ENCODE data around the gene DUSP22.

Gene DUSP22

DNA sequence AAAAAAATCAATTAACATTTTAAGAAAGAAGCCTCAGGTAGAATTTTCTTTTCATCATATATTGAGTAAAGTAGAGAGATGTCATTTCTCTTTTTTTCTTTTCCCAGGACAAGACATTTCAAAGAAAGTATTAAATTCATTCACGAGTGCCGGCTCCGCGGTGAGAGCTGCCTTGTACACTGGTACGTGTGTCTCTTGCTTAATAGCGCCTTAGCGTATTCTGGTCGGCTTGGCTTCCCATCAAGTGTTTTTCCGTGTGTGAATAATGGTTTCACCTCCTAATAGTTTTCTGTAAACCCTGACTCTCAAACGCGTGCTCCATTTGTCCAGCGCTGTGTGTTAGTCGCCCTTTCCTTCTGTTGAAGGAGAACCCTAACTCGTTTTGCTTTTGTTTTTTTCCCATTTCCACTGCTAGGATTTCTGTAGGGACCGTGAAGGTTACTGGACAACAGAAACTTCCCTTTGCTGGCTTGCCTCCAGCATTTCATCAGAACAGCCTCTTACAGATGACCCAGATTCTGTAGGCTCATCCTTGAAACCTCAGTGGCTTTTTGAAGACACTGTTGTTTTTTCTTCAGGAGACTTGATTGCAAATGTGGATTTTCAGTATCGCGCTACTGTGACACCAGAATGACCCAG, 53.6 kb downstream of the DUSP22 start:
- peaks cover 27% of the 10 kb centered on the region for H3K36me3 ChIP-seq (ENCODE audit: control insufficient read depth, insufficient read depth, low read length, severe bottlenecking)
- H3K4me1 ChIP-seq (ENCODE audit: control insufficient read depth, insufficient read depth, low read length), result peaks cover 16% of the 10 kb centered on the region
- no peak overlapping the region for H3K9ac ChIP-seq (ENCODE audit: low read length)
- no peaks in the 10 kb centered on the region for H3K9me3 ChIP-seq (ENCODE audit: control insufficient read depth, low read length)
- no peaks in the 10 kb centered on the region for H3K27me3 ChIP-seq (replicated peaks; ENCODE audit: control insufficient read depth, insufficient read depth, low read length)
- no peak for DNase-seq (ENCODE audit: low read depth)
- no peak overlapping the region for H3K4me3 ChIP-seq (ENCODE audit: low read length)

DNA sequence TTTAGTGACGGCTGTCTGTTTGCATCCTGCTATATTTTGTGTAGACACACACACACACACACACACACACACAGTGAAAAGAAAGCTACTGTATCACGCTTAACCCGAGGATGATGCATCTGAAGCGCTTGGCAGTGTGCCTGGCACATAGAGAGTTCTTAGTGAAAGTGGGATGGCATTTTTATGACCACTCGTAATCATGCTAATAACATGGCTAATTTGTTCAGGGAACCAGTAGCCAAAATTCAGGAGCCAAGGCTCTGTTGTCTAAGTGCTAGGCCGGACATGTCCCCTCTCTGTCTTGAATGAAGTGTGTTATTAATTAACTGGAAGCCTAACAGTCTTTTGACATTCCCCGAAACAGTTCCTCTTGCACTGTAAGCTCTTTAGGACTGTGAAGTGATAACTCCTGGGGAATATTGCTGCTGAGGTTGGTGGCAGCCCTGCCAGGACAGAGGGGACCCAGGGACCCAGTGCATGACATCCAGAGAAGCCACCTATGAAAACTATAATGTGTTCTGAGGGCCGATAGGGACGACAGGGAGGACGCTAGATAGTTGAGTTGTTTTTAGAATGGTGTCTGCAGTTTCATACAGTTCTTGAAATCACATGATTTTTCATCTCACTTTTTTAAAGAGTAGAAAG, 54.2 kb downstream of the DUSP22 start:
- H3K9ac ChIP-seq (ENCODE audit: low read length), result no peak overlapping the region
- no peak for DNase-seq (ENCODE audit: low read depth)
- no peaks in the 10 kb centered on the region for H3K9me3 ChIP-seq (ENCODE audit: control insufficient read depth, low read length)
- H3K27me3 ChIP-seq (replicated peaks; ENCODE audit: control insufficient read depth, insufficient read depth, low read length), result no peaks in the 10 kb centered on the region
- no peak overlapping the region for H3K4me3 ChIP-seq (ENCODE audit: low read length)
- peaks cover 27% of the 10 kb centered on the region for H3K36me3 ChIP-seq (ENCODE audit: control insufficient read depth, insufficient read depth, low read length, severe bottlenecking)
- H3K4me1 ChIP-seq (ENCODE audit: control insufficient read depth, insufficient read depth, low read length), result peaks cover 16% of the 10 kb centered on the region

DNA sequence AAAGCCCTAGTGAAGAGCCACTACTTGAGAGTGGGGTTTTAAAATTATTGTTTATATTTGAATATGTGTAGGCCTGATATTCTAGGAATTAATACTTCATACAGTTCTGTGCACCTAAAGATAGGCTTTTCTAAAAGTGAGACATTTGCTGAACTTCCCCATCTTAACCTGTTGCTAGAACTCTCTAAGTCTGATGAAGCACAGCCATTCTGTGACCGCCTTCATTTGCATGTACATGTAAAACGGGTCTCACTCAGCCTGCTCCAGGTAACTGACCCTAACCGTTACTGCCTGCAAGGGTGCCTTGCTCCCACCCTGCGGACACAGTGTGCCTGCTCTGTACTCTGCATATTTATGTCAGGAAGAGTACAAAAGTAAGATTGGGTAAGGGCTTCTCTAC, 54.9 kb downstream of the DUSP22 start:
- Histone ChIP-seq H3K36me3 (ENCODE audit: control insufficient read depth, insufficient read depth, low read length, severe bottlenecking) (peaks cover 27% of the 10 kb centered on the region), H3K4me3 (ENCODE audit: low read length) (no peak overlapping the region), H3K9ac (ENCODE audit: low read length) (no peak overlapping the region), H3K9me3 (ENCODE audit: control insufficient read depth, low read length) (no peaks in the 10 kb centered on the region), H3K4me1 (ENCODE audit: control insufficient read depth, insufficient read depth, low read length) (peaks cover 16% of the 10 kb centered on the region), H3K27me3 (replicated peaks; ENCODE audit: control insufficient read depth, insufficient read depth, low read length) (no peaks in the 10 kb centered on the region)
- no peak for DNase-seq (ENCODE audit: low read depth)

DNA sequence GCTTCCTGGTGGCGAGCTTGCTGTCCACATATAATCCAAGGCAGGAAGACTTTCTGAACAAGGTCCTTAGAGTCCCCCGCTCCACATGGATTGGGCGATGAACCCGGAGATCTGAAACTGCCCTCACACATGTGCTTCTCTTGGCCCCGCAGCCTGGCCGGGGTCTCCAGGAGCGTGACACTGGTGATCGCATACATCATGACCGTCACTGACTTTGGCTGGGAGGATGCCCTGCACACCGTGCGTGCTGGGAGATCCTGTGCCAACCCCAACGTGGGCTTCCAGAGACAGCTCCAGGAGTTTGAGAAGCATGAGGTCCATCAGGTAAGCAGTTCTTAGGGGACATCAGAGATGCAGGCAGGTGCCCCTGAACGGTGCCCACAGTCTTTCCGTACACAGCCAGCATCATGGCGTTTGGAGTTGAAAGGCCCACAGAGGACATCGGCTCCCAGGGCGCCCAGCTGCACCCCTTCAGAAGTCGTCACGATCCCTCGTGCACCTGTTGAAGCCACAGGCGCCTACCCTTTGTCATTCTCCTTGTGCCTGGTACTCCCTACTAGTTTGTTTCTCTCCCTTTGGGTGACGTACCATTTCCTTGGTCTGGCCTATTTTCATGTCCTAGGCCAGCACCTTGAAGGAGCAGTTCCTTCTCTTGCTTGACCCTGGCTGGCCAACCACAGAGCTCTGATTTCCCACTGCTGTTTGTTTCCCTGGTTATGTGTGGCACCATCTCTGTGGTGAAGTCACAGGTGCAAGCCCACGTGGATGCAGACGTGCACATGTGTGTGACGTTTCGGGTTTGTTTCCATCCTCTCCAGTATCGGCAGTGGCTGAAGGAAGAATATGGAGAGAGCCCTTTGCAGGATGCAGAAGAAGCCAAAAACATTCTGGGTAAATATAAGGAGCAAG, 55.9 kb downstream of the DUSP22 start:
- no peak overlapping the region for H3K4me3 ChIP-seq (ENCODE audit: low read length)
- H3K36me3 ChIP-seq (ENCODE audit: control insufficient read depth, insufficient read depth, low read length, severe bottlenecking), result peaks cover 27% of the 10 kb centered on the region
- H3K4me1 ChIP-seq (ENCODE audit: control insufficient read depth, insufficient read depth, low read length), result peaks cover 16% of the 10 kb centered on the region
- no peaks in the 10 kb centered on the region for H3K27me3 ChIP-seq (replicated peaks; ENCODE audit: control insufficient read depth, insufficient read depth, low read length)
- no peaks in the 10 kb centered on the region for H3K9me3 ChIP-seq (ENCODE audit: control insufficient read depth, low read length)
- H3K9ac ChIP-seq (ENCODE audit: low read length), result no peak overlapping the region
- DNase-seq (ENCODE audit: low read depth), result no peak

DNA sequence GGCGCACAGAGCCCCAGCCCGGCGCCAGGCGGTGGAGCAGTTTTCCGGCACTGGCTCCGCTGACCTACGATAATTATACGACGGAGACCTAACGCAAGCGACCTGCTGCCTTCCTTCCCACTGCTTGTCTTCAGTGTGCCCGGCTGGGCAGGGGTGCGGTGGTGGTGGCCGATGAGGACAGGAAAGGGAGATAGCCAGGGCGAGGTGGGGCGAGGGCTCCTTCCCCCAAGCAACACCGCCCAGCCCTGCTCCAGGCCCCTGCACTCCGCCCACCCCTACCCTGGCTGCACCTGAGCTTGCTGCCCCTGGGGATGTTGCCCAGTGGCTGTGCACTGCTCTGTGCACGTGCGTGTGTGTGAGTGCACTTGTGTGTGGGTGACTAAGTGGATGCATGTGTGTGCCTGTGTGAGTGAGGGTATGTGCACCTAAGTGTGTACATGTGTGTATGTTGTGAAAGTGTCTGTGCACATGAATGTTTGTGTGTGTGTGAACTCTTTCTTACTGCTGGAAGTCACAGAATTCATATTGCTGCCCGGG, 56.6 kb downstream of the DUSP22 start:
- Histone ChIP-seq H3K36me3 (ENCODE audit: control insufficient read depth, insufficient read depth, low read length, severe bottlenecking) (peaks cover 27% of the 10 kb centered on the region), H3K4me1 (ENCODE audit: control insufficient read depth, insufficient read depth, low read length) (peaks cover 16% of the 10 kb centered on the region), H3K27me3 (replicated peaks; ENCODE audit: control insufficient read depth, insufficient read depth, low read length) (no peaks in the 10 kb centered on the region), H3K9me3 (ENCODE audit: control insufficient read depth, low read length) (no peaks in the 10 kb centered on the region), H3K4me3 (ENCODE audit: low read length) (no peak overlapping the region), H3K9ac (ENCODE audit: low read length) (no peak overlapping the region)
- no peak for DNase-seq (ENCODE audit: low read depth)

DNA sequence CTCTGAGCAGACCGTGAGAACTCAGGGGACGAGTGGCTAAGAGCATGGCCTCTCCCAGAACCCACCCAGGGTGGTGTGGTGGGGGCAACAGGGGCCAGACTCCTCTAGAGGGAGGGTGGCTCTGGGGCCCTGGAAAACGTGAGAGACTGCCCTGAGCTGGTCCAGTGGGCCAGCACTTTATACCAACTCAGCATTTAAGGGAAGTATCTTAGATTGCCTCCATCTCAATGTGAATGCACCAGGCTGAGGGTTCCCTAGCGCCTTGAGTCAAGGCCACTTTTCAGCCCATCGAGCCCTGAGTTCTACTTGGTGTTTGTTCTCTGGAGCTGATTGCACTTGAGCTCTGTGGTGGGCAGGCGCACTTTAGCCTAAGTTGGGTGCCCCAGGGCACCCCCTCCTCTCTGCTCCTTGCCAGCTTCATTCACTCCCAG, 57.2 kb downstream of the DUSP22 start:
- H3K27me3 ChIP-seq (replicated peaks; ENCODE audit: control insufficient read depth, insufficient read depth, low read length), result no peaks in the 10 kb centered on the region
- peaks cover 27% of the 10 kb centered on the region for H3K36me3 ChIP-seq (ENCODE audit: control insufficient read depth, insufficient read depth, low read length, severe bottlenecking)
- H3K9me3 ChIP-seq (ENCODE audit: control insufficient read depth, low read length), result no peaks in the 10 kb centered on the region
- no peak for DNase-seq (ENCODE audit: low read depth)
- peaks cover 16% of the 10 kb centered on the region for H3K4me1 ChIP-seq (ENCODE audit: control insufficient read depth, insufficient read depth, low read length)
- no peak overlapping the region for H3K9ac ChIP-seq (ENCODE audit: low read length)
- H3K4me3 ChIP-seq (ENCODE audit: low read length), result no peak overlapping the region

DNA sequence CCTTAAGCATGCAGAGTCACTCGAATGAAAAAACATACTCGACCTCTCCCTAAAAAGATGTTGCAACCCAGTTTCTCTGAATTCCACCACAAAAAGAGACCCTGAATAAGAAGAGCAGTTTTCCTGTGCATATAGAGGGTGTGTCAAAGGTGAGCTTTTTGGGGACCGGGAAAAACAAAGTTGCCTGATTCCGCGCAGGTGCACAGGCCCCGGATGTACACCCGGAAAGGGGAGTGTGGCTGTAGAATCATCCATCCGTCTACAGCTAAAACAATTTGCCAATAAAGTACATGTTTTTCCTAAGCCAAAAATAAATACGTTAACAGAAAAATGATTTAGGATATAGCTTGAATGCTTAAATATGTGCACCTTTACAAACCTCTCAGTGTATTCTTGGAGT, 58.1 kb downstream of the DUSP22 start:
- no peak for DNase-seq (ENCODE audit: low read depth)
- Histone ChIP-seq H3K36me3 (ENCODE audit: control insufficient read depth, insufficient read depth, low read length, severe bottlenecking) (peaks cover 27% of the 10 kb centered on the region), H3K4me1 (ENCODE audit: control insufficient read depth, insufficient read depth, low read length) (peaks cover 12% of the 10 kb centered on the region), H3K9me3 (ENCODE audit: control insufficient read depth, low read length) (no peaks in the 10 kb centered on the region), H3K9ac (ENCODE audit: low read length) (no peak overlapping the region), H3K27me3 (replicated peaks; ENCODE audit: control insufficient read depth, insufficient read depth, low read length) (no peaks in the 10 kb centered on the region), H3K4me3 (ENCODE audit: low read length) (no peak overlapping the region)

DNA sequence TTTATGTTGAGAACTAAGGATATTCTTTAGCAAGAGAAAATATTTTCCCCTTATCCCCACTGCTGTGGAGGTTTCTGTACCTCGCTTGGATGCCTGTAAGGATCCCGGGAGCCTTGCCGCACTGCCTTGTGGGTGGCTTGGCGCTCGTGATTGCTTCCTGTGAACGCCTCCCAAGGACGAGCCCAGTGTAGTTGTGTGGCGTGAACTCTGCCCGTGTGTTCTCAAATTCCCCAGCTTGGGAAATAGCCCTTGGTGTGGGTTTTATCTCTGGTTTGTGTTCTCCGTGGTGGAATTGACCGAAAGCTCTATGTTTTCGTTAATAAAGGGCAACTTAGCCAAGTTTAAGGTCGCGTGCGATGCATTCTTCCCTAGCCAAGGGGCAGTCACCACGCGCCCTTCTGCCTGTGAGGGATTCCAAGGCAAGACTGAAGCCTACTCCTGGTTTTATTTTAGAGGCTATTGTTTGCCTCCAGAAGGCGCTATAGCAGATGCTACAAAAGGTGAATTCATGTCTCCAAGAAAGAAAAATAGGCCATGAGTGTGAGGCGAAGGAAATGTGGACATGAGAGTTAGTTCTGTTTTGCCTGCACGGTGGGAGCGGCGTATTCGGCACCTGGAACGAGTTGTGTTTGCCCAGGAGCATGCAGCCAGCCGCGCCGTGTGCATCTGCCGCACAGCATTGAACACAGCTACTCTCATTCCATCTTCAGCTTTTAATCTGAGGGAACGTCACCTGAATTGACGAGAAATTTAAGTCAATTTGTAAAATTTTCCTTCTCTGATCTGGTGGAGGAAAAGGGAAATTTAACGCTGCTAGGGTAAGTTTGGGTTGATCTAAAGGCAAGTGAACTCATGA, 59.0 kb downstream of the DUSP22 start:
- peaks cover 5% of the 10 kb centered on the region for H3K4me1 ChIP-seq (ENCODE audit: control insufficient read depth, insufficient read depth, low read length)
- peaks cover 27% of the 10 kb centered on the region for H3K36me3 ChIP-seq (ENCODE audit: control insufficient read depth, insufficient read depth, low read length, severe bottlenecking)
- no peak for DNase-seq (ENCODE audit: low read depth)
- H3K9me3 ChIP-seq (ENCODE audit: control insufficient read depth, low read length), result no peaks in the 10 kb centered on the region
- no peaks in the 10 kb centered on the region for H3K27me3 ChIP-seq (replicated peaks; ENCODE audit: control insufficient read depth, insufficient read depth, low read length)
- no peak overlapping the region for H3K9ac ChIP-seq (ENCODE audit: low read length)
- no peak overlapping the region for H3K4me3 ChIP-seq (ENCODE audit: low read length)

DNA sequence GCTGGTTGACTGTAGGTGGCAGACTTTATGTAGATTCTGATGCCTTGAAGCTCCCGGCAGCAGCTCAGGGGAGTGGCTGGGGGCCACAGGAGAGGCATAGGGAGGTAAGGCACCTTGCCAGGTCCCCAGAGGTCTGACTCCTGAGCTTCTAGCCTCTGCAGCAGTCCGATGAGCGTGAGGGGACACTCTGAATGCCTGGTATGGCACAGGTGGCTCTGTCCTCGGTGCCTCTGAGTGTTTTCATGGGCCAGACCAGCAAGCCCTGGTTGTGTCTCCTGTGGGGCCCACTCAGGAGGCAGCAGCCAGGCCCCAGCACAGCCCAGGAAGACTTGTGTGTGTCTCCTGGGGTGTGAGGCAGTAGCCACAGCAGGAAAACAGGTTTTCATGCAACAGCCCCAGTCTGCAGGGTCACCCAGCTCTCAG, 59.6 kb downstream of the DUSP22 start:
- H3K9ac ChIP-seq (ENCODE audit: low read length), result no peak overlapping the region
- DNase-seq (ENCODE audit: low read depth), result no peak
- H3K9me3 ChIP-seq (ENCODE audit: control insufficient read depth, low read length), result no peaks in the 10 kb centered on the region
- no peaks in the 10 kb centered on the region for H3K27me3 ChIP-seq (replicated peaks; ENCODE audit: control insufficient read depth, insufficient read depth, low read length)
- H3K4me1 ChIP-seq (ENCODE audit: control insufficient read depth, insufficient read depth, low read length), result no peaks in the 10 kb centered on the region
- no peak overlapping the region for H3K4me3 ChIP-seq (ENCODE audit: low read length)
- peaks cover 27% of the 10 kb centered on the region for H3K36me3 ChIP-seq (ENCODE audit: control insufficient read depth, insufficient read depth, low read length, severe bottlenecking)

DNA sequence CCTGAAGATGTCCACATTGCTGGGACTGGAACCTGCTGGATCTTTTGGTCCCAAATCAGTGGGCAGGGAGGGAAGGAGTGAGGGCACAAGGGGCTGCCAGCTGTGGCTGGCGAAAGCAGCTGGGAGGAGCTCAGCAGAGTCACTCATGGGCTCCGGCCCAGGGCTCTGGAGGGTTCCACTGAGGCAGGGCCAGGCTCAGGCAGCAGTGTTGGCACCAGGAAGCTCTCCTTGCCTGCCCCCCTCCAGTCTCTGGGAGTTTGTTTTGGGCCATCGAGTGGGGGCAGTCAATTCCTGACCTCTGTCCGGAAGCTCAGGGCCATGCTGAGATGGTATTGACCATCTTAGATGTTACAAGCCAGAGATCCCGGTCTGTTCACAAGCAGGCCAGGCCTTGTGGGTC, 60.2 kb downstream of the DUSP22 start:
- Histone ChIP-seq H3K4me1 (ENCODE audit: control insufficient read depth, insufficient read depth, low read length) (no peaks in the 10 kb centered on the region), H3K36me3 (ENCODE audit: control insufficient read depth, insufficient read depth, low read length, severe bottlenecking) (peaks cover 27% of the 10 kb centered on the region), H3K27me3 (replicated peaks; ENCODE audit: control insufficient read depth, insufficient read depth, low read length) (no peaks in the 10 kb centered on the region), H3K4me3 (ENCODE audit: low read length) (no peak overlapping the region), H3K9ac (ENCODE audit: low read length) (no peak overlapping the region), H3K9me3 (ENCODE audit: control insufficient read depth, low read length) (no peaks in the 10 kb centered on the region)
- DNase-seq (ENCODE audit: low read depth), result no peak

All from adipocyte (in vitro differentiated cells).